GM21825 (cell line): ENCODE results near the gene JAKMIP2.
"Not testable (repeated sequence)": the region's sequence is repeated elsewhere in the genome, so short reads cannot be mapped to it uniquely, and the experiment has no call there.

Experiments
- ATAC-seq: cut with Tn5 transposase; IDR thresholded peaks from one replicate; pipeline ENCODE4 v1.9.1; 2021; ENCODE audit warnings: mild to moderate bottlenecking, moderate library complexity; ENCODE audit not compliant: unreplicated experiment

The JAKMIP2 gene

DNA sequence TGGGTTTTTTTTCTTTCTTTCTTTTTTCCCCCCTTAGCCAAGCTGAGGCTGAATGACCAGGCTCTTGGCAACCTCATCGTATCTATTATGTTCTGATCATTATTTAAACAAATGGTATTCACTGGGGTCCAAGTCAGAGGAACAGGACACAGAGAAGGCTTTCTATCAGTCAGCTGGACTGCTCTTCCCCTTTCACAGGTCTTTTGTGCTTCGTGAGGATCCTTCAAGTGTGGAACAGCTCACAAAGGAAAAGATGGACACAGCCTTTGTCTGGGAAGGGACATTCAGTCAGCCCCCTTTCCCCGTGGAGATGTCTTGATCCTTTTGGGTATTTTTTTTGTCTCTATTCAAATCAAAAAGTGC, 218.4 kb downstream of the JAKMIP2 start:
- no peak for ATAC-seq

- ATAC-seq: no peak
Measured at GRCh38 chr5:147563466-147564123, 218.9 kb downstream of the JAKMIP2 start.

GRCh38 chr5:147561435-147561834, 221.1 kb downstream of the JAKMIP2 start:
- no peak for ATAC-seq

- ATAC-seq: no peak
Measured at GRCh38 chr5:147560718-147561331, 221.7 kb downstream of the JAKMIP2 start.

GRCh38 chr5:147559749-147560148, 222.8 kb downstream of the JAKMIP2 start:
- ATAC-seq: no peak

- ATAC-seq: no peak
Measured at GRCh38 chr5:147558826-147559225, 223.7 kb downstream of the JAKMIP2 start.

DNA sequence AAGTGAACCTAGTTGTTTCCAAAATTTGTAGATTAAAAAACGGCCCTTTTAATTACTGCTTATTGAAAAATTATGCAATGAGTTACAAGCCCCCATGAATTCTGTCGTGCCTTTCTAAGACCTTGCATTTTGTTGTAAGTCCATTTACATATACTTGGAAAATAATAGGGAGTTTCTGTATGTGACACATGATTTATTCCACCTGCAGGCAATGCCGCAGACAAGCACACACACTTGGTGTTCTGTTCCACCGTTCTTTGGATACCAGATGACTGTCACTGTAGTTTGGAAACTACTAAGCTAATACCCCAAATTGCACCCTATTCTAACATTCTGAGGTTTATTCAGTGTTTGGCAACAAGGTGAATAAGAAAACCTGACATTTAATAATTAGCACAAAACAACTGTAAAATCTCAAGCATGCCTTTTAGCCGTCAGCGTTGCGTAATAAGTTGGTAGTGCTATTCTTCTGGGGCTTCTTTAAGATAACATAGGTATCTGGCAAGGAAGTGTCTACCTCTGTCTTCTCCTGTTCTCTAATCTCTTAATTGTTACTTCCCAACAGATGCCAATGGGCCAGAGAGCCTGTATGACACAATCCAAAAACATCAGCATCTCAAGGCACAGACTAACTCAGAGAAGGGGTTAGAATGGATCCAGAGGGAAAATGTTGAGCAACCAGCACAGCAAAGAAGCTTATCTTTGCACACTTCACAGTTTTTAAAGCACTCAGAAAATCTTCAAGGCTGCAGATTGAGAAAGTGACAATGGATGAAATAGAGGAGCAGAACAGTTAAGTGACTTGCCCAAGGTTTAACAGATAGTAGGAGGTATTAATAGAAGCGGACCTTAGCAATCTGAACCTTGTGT, 224.4 kb downstream of the JAKMIP2 start:
- ATAC-seq: no peak

GRCh38 chr5:147555176-147555575, 227.4 kb downstream of the JAKMIP2 start:
- no peak for ATAC-seq

GRCh38 chr5:147554261-147554817, 228.2 kb downstream of the JAKMIP2 start:
- ATAC-seq: no peak

- ATAC-seq: not testable (repeated sequence)
Measured at GRCh38 chr5:147553817-147554216, 228.7 kb downstream of the JAKMIP2 start.

GRCh38 chr5:147552897-147553296, 229.6 kb downstream of the JAKMIP2 start:
- no peak for ATAC-seq

- no peak for ATAC-seq
Measured at GRCh38 chr5:147551677-147552076, 230.9 kb downstream of the JAKMIP2 start.

GRCh38 chr5:147547730-147548129, 234.8 kb downstream of the JAKMIP2 start:
- no peak for ATAC-seq

GRCh38 chr5:147544556-147544955, 238.0 kb downstream of the JAKMIP2 start:
- ATAC-seq: no peak

GRCh38 chr5:147539053-147539452, 243.5 kb downstream of the JAKMIP2 start:
- ATAC-seq: no peak

GRCh38 chr5:147538236-147538635, 244.3 kb downstream of the JAKMIP2 start:
- no peak for ATAC-seq
